Camera-type eye (tissue), 1 donor: ENCODE measurements around the gene MDH1. TPM values are rescaled to one million over a fixed set of nuclear protein-coding genes. Genes with fewer than 3 reads are reported as not detected.

Experiments
- total RNA-seq: library from RNA; depleted of rRNA; stranded (reverse); fragments of >200 nt; gene quantifications from one replicate; pipeline ENCODE4 v1.2.3, GENCODE V29; 2014

The MDH1 gene
- 138 TPM for total RNA-seq

GRCh38 chr2:63588385-63589147, at the start of gene MDH1, which contains the start of gene WDPCP:
Gene MDH1, plus strand, starts transcription at chr2:63588963. Its CDS starts 81 bp downstream, at chr2:63589044.
Gene WDPCP, minus strand, starts transcription at chr2:63588477. Its CDS starts 206 bp downstream, at chr2:63588271.

Other genes with a start within 250 kb of the MDH1 start
- gene WDPCP, start 486 bp upstream of the MDH1 start, total RNA-seq: 53.5 TPM